Measurements from ENCODE around the gene GPRC5C.
A peak's percentile ranks its signal among the peaks of the same experiment; 100 is the strongest.
"Not testable (repeated sequence)": the region's sequence is repeated elsewhere in the genome, so short reads cannot be mapped to it uniquely, and the experiment has no call there.

The GPRC5C gene

GRCh38 chr17:74431568-74432423, at the start of gene GPRC5C:
GPRC5C (plus strand) TSS chr17:74432088; CDS start chr17:74439777, 7,689 bp downstream.
- DNase-seq (ENCODE audit: low spot score), result peak; percentile 26

- no peak for DNase-seq (ENCODE audit: low spot score)
Observed at GRCh38 chr17:74383141-74383540, 48.7 kb upstream of the GPRC5C start.

GRCh38 chr17:74385201-74385600, 46.7 kb upstream of the GPRC5C start:
- DNase-seq (ENCODE audit: low spot score), result no peak

GRCh38 chr17:74386386-74386785, 45.5 kb upstream of the GPRC5C start:
- DNase-seq (ENCODE audit: low spot score), result no peak

GRCh38 chr17:74387365-74388218, 44.3 kb upstream of the GPRC5C start:
- DNase-seq (ENCODE audit: low spot score), result no peak

- DNase-seq (ENCODE audit: low spot score), result no peak
Observed at GRCh38 chr17:74389084-74389753, 42.7 kb upstream of the GPRC5C start.

GRCh38 chr17:74389937-74390679, 41.8 kb upstream of the GPRC5C start:
- DNase-seq (ENCODE audit: low spot score), result no peak

GRCh38 chr17:74390680-74391653, 40.9 kb upstream of the GPRC5C start:
- DNase-seq (ENCODE audit: low spot score), result no peak

- DNase-seq (ENCODE audit: low spot score), result no peak
Observed at GRCh38 chr17:74391771-74392170, 40.1 kb upstream of the GPRC5C start.

- DNase-seq (ENCODE audit: low spot score), result no peak
Observed at GRCh38 chr17:74392848-74393247, 39.0 kb upstream of the GPRC5C start.

- DNase-seq (ENCODE audit: low spot score), result no peak
Observed at GRCh38 chr17:74393346-74393942, 38.4 kb upstream of the GPRC5C start.

- no peak for DNase-seq (ENCODE audit: low spot score)
Observed at GRCh38 chr17:74394275-74394950, 37.5 kb upstream of the GPRC5C start.

- DNase-seq (ENCODE audit: low spot score), result no peak
Observed at GRCh38 chr17:74394977-74395376, 36.9 kb upstream of the GPRC5C start.

- no peak for DNase-seq (ENCODE audit: low spot score)
Observed at GRCh38 chr17:74396567-74396966, 35.3 kb upstream of the GPRC5C start.

GRCh38 chr17:74402048-74402447, 29.8 kb upstream of the GPRC5C start:
- DNase-seq (ENCODE audit: low spot score), result no peak

- no peak for DNase-seq (ENCODE audit: low spot score)
Observed at GRCh38 chr17:74403512-74404137, 28.3 kb upstream of the GPRC5C start.

GRCh38 chr17:74404218-74404617, 27.7 kb upstream of the GPRC5C start:
- no peak for DNase-seq (ENCODE audit: low spot score)

- no peak for DNase-seq (ENCODE audit: low spot score)
Observed at GRCh38 chr17:74404789-74405188, 27.1 kb upstream of the GPRC5C start.

GRCh38 chr17:74405311-74405710, 26.6 kb upstream of the GPRC5C start:
- not testable (repeated sequence) for DNase-seq (ENCODE audit: low spot score)

All from germinal center (tissue), 1 donor.